ENCODE measurements around the gene CXCR3.

DNA sequence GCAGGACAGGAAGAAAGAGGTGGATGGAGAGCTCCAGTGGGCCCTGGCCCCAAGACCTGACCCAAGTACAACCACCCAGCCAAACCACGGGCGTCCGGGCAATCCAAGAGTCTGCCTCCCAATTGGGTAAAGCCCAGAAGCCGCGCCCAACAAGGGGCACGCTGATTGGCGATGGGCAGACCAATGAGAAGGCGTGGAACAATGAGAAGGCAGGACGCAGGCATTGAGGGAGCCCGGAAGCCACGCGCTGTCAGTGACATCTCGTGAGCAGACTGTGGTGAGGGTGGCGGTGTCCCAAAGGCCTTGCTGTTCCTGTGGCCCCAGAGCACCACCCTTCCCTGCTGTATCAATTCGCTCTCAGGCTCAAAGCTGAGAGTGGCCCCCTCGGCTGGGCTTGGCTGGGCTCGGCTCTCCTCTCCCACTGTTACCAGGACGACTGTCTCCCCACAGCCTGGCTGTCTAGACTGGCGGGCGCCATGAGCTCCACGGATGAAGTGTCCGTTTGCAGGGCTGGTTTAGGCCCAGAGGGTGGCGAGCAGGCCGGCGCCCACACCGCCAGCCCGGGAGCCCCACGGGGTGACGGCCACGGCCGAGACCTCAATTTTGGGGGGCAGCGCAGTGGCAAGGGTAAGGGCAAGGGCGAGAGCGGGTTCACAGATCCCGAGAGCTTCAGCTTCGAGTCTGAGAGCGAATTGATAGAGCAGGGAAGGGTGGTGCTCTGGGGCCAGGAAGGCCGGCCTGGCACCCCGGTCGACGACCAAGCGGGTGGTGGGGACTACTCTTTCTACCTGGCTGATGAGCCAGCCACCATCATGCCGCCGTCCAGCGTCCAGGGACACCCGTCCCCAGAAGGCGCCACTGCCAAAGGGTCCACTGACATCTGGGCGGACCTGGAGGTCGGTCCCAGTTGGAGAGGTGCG, 49.3 kb upstream of the CXCR3 start, which contains the start of gene LOC101059915:
- no peak for TF ChIP-seq CTCF (IDR thresholded peaks at IDR 0.05; ENCODE audit: low read depth, low read length)
- no peak for TF ChIP-seq EZH2phosphoT487 (IDR thresholded peaks at IDR 0.05; ENCODE audit: low read depth)

Measured in OCI-LY3 (cell line).